Activated T-helper 1 cell treated with anti-CD3 and anti-CD28 coated beads, Interleukin-2, amount 50 U/mL, for 16 hours (primary cell): ENCODE data around the gene RRP15.

ENCODE experiments used
- DNase-seq, 2 donors: peaks; one replicate each; pipeline ENCODE4 v3.0.0-alpha.2; 2020; ENCODE audit warnings: low read depth in 1 of 2, low spot score in 1 of 2

RRP15 gene

GRCh38 chr1:218336328-218336727 lies 51.2 kb downstream of the RRP15 start:
- no peak for DNase-seq

- no peak for DNase-seq
Observed at GRCh38 chr1:218339267-218339831, 54.3 kb downstream of the RRP15 start.

- DNase-seq = no peak
Observed at GRCh38 chr1:218341325-218341724, 56.2 kb downstream of the RRP15 start.

- DNase-seq = no peak
Observed at GRCh38 chr1:218342091-218342490, 57.0 kb downstream of the RRP15 start.

- DNase-seq = no peak
Observed at GRCh38 chr1:218344814-218345672, 60.0 kb downstream of the RRP15 start, which contains the start of gene TGFB2. Gene TGFB2, plus strand, starts transcription at chr1:218345336. Its CDS starts 1,366 bp downstream, at chr1:218346702.

DNA sequence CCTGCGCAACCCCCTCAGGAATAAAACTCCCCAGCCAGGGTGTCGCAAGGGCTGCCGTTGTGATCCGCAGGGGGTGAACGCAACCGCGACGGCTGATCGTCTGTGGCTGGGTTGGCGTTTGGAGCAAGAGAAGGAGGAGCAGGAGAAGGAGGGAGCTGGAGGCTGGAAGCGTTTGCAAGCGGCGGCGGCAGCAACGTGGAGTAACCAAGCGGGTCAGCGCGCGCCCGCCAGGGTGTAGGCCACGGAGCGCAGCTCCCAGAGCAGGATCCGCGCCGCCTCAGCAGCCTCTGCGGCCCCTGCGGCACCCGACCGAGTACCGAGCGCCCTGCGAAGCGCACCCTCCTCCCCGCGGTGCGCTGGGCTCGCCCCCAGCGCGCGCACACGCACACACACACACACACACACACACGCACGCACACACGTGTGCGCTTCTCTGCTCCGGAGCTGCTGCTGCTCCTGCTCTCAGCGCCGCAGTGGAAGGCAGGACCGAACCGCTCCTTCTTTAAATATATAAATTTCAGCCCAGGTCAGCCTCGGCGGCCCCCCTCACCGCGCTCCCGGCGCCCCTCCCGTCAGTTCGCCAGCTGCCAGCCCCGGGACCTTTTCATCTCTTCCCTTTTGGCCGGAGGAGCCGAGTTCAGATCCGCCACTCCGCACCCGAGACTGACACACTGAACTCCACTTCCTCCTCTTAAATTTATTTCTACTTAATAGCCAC lies 60.7 kb downstream of the RRP15 start:
- no peak for DNase-seq

DNA sequence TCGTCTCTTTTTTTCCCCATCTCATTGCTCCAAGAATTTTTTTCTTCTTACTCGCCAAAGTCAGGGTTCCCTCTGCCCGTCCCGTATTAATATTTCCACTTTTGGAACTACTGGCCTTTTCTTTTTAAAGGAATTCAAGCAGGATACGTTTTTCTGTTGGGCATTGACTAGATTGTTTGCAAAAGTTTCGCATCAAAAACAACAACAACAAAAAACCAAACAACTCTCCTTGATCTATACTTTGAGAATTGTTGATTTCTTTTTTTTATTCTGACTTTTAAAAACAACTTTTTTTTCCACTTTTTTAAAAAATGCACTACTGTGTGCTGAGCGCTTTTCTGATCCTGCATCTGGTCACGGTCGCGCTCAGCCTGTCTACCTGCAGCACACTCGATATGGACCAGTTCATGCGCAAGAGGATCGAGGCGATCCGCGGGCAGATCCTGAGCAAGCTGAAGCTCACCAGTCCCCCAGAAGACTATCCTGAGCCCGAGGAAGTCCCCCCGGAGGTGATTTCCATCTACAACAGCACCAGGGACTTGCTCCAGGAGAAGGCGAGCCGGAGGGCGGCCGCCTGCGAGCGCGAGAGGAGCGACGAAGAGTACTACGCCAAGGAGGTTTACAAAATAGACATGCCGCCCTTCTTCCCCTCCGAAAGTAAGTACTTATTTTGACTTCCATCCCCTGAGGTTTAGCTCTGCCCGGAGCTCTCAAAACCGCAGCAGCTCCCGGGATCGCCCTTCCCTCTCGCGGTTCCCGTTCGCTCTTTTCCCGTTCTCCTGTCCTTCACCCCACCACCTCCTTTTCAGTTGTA lies 61.5 kb downstream of the RRP15 start:
- no peak for DNase-seq

DNA sequence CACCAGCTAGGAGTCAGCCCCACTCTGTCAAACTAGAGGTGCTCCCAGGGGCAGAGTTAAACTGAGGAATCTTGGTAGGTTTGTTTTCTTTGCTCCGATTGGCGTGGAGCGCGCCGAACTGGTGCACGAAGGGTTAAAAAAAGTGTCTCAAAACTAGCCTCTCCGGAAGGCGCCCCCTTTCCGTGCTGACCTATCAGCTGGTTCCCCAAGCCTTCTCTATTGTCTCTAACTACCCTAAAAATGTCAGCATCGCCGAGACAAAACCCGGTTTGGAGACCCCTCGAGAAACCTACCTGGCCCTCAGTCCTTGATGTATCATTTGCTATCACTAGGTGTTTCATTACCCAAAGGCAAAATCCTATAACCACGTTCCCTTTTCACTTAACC lies 62.2 kb downstream of the RRP15 start:
- DNase-seq = no peak

GRCh38 chr1:218347723-218348627 lies 62.9 kb downstream of the RRP15 start:
- DNase-seq = no peak

DNA sequence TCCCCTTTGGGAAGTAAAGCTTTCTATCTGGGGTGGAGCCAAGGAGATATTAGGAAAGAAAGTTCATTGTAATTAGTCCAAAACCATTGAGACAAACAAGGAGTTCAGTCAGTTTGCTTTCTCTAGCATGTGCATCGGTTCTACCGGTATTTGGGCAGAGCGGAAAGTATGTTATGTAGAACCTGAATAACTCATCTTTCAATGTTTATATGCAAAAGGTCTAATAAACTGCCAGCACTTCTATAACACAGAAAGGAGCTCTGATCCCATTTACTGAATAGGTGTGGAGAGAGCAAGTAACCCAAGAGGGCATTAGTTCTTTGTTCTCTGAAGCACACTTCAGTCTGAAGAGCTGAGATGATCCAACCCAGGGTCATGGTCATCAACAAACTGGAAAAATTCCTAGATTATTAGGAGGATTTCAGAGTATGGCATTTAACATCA lies 63.6 kb downstream of the RRP15 start:
- no peak for DNase-seq

DNA sequence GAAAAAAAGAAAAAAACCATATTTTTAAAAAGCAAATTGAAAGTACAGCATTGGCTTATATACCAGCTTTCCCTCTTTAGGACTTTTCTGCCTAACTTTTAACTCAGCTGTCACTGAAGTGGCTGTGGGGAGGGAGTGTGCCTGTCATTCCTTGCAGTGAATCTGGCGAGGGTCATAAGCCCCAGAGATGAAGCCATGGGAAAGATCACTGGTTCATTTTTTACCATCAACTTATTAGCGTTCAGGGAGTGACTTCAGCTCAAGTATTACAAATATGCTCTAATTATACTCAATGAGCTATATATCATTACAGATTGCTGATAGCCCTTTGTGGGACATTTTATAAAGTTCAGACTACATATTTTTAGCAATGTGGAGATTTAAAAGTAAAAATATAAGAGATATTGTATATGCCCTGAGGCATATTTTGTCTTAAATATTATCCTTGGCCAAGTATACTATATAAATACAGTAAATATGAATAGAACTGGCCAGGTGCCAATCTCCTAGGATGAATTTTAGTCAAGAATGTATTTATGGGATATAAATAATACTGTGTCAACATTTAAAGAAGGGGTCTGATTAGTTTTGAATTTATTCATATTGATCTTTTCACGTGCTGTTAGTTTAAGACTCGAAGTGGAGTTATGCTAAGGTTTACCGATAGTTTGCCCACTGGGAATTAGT lies 64.4 kb downstream of the RRP15 start:
- DNase-seq = no peak

DNA sequence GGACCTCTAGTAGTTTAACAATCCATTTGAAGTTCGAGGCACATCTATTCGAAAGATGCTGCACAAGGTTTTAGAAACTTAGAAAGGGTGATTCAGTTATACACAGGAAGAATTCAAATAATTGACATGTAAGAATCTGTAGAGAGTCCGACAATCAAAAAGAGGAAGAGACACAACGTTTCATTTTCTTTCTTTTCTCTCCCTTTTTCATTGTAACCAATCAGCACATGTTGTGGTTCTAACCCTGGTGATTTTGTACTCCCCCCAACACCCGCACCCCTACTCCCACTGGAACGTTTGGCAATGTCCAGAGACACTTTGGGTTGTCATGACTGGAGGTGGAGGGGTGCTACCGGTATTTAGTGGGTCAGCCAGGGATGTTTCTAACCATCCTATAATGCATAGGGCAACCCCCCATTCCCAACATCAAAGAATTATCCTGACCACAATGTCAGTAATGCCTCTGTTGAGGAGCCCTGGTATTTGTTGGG lies 65.0 kb downstream of the RRP15 start:
- DNase-seq = no peak

- no peak for DNase-seq
Observed at GRCh38 chr1:218350801-218351266, 65.7 kb downstream of the RRP15 start.

DNA sequence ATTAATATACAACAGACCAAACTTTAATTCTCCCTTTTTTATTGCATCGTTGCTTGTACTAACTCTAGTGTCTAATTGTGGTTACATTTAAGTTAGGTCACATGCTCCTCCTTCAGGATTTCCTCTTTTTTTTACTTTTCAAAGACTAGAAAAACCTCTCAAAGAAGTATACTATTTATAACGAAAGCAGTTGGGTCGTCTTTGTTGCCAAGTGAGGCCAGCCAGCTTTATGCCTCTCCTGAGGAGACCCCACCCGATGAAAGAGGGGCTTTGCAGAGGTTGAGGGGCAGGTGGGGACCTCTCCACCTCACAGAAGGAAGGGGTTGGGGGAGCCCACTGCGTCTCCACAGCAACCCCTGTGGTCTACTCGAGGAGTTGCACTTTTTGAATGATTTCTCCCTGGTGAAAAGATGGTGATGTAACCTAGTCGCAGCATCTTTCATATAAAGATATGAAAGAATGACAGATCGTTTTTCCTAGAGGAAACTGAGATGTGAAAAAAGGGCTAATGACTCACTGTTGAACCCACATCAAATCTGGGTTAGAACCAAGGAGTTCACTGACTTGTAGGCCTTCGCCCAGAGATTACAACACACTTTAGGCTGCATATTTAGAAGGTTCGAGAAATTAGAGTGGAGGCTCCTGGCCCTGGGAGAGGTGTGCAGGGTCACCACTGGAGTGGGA lies 66.4 kb downstream of the RRP15 start:
- no peak for DNase-seq

GRCh38 chr1:218352075-218352438 lies 67.0 kb downstream of the RRP15 start:
- DNase-seq = no peak

- DNase-seq = no peak
Observed at GRCh38 chr1:218353656-218354055, 68.6 kb downstream of the RRP15 start.

DNA sequence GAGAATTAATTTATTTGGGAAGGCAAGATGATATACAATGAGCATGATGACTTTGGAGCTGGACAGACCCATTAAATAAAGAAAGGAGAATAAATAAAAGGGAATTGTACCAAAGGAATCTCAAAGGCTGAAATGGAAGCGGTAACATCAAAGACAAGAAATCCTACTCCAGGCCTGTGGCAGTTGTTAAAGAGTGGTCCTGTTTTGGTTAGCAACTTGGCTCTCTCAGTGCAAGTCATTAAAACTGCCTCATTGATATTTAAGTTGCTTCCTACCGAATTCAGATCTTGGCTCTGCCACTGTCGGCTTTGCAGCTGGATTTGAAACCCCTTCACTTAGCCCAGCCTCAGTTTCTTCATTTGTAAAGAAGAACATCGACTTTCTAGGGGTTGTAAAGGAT lies 70.2 kb downstream of the RRP15 start:
- no peak for DNase-seq

- DNase-seq = no peak
Observed at GRCh38 chr1:218357211-218357892, 72.3 kb downstream of the RRP15 start.
